PC-3 (cell line): Measurements from ENCODE around the gene REEP3. TPM values are rescaled to one million over a fixed set of nuclear protein-coding genes. Genes with fewer than 3 reads are reported as not detected.

Source experiments
- ATAC-seq: fragments of 200-7000 bp; cut with Tn5 transposase; 2 replicates; pipeline ENCODE4 v1.9.1; 2020; ENCODE audit warnings: mild to moderate bottlenecking, moderate library complexity
- BruUV-seq: library from RNA; stranded (reverse); fragments of 400-500 nt; replicated peaks from 2 replicates; lab custom pipeline; 2021; lab: Mats Ljungman, UMichigan
- CTCF ChIA-PET: fragments of 300-600 bp; sonication (Branson Sonifier 250); formaldehyde crosslinking; loops from one replicate; lab custom pipeline; 2022; ENCODE audit warnings: antibody characterized with exemption; lab: Charles Lee
- POLR2A ChIA-PET: fragments of 300-600 bp; sonication (Branson Sonifier 250); formaldehyde crosslinking; loops from one replicate; lab custom pipeline; 2022; ENCODE audit warnings: antibody characterized with exemption; ENCODE audit not compliant: unreplicated experiment; lab: Charles Lee
- DNase-seq: peaks from one replicate; pipeline ENCODE4 v3.0.0-alpha.2; 2015
- H2AFZ ChIP-seq: fragments of 300-600 bp; sonication (generic); 2 replicates; pipeline ENCODE4 v1.6.0; 2016; ENCODE audit warnings: antibody characterized with exemption, low read length
- H3F3A ChIP-seq: fragments of 300-600 bp; sonication (generic); one replicate; pipeline ENCODE4 v1.6.0; 2017; ENCODE audit warnings: antibody characterized with exemption, low read length, control low read depth, mild to moderate bottlenecking; ENCODE audit not compliant: unreplicated experiment
- H3K27ac ChIP-seq: fragments of 300-600 bp; sonication (generic); 2 replicates; pipeline ENCODE4 v1.5.1; 2016; ENCODE audit warnings: mild to moderate bottlenecking, low read length
- H3K27me3 ChIP-seq: fragments of 300-600 bp; sonication (generic); 2 replicates; pipeline ENCODE4 v1.6.1; 2016; ENCODE audit warnings: low read length, mixed read lengths
- H3K36me3 ChIP-seq: fragments of 300-600 bp; sonication (generic); 2 replicates; pipeline ENCODE4 v1.6.1; 2016; ENCODE audit warnings: low read depth, mixed run types, low read length, mixed read lengths
- H3K4me1 ChIP-seq: fragments of 300-600 bp; sonication (generic); 2 replicates; pipeline ENCODE4 v1.5.1; 2016; ENCODE audit warnings: low read length; ENCODE audit not compliant: insufficient read depth
- H3K4me2 ChIP-seq: fragments of 300-600 bp; sonication (generic); 2 replicates; pipeline ENCODE4 v1.6.0; 2016; ENCODE audit warnings: low read length
- H3K4me3 ChIP-seq: fragments of 300-600 bp; sonication (generic); 2 replicates; pipeline ENCODE4 v1.5.1; 2016; ENCODE audit warnings: mild to moderate bottlenecking, low read length, mixed read lengths
- H3K79me2 ChIP-seq: fragments of 300-600 bp; sonication (generic); 2 replicates; pipeline ENCODE4 v1.6.1; 2017; ENCODE audit warnings: low read length, mixed read lengths
- H3K9ac ChIP-seq: fragments of 300-600 bp; sonication (generic); 2 replicates; pipeline ENCODE4 v1.6.0; 2016; ENCODE audit warnings: mild to moderate bottlenecking, low read length
- H3K9me2 ChIP-seq: fragments of 300-600 bp; sonication (generic); replicated peaks from 2 replicates; pipeline ENCODE4 v1.6.1; 2016; ENCODE audit warnings: mixed run types, low read length, mixed read lengths
- H3K9me3 ChIP-seq: fragments of 300-600 bp; sonication (generic); 2 replicates; pipeline ENCODE4 v1.6.1; 2016; ENCODE audit warnings: low read length, mixed read lengths
- H4K20me1 ChIP-seq: fragments of 300-600 bp; sonication (generic); 2 replicates; pipeline ENCODE4 v1.6.1; 2016; ENCODE audit warnings: low read length, mixed read lengths
- EZH2 ChIP-seq: fragments of 300-600 bp; sonication (generic); IDR thresholded peaks from one replicate; pipeline ENCODE4 v1.6.1; 2017; ENCODE audit warnings: antibody characterized with exemption, mild to moderate bottlenecking, low read length; ENCODE audit not compliant: unreplicated experiment
- EZH2phosphoT487 ChIP-seq: fragments of 300-600 bp; sonication (generic); IDR thresholded peaks from 2 replicates; pipeline ENCODE4 v1.6.1; 2018; ENCODE audit warnings: mild to moderate bottlenecking, antibody characterized with exemption, low read length, borderline replicate concordance
- intact Hi-C: fragments of 100-400 bp; cut with micrococcal nuclease; formaldehyde crosslinking; loops from 2 replicates; pipeline ENCODE4 v1.9.0; 2023
- total RNA-seq: library from RNA; depleted of rRNA; stranded (reverse); fragments of >200 nt; gene quantifications from 2 replicates; pipeline ENCODE4 v1.2.3, GENCODE V29; 2014; rRNA removed
- TF ChIP-seq, protein P1 (sequence below): fragments of 300-600 bp; sonication (generic); conservative IDR thresholded peaks from 2 replicates; pipeline ENCODE4 v1.5.1; 2017; ENCODE audit warnings: antibody characterized with exemption, low read depth, mild to moderate bottlenecking, low read length

REEP3 gene
- total RNA-seq, 1 experiment from 2014 or later: 75.2 TPM

DNA sequence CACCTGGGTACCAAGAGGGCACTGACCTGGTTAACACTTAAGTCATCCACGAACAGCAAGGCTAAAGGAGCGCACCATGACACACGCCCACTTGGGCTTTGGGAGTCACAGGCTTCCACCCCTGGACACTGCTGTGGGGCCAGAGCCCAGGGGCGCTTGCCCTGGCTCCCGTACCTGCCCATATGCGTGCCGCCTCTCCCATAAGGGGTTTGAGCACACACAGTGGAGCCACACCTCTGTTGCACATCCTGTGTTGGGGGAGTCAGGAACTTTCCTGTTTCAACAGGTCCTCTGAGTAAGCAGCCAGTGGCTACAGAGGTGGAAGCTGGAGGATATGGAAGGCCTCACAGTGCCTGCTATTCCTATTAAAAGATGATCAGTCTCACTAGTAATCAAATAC is 152.0 kb downstream of the REEP3 start:
- ATAC-seq (no peak), DNase-seq (no peak)
- intact Hi-C loops: no loop called here
- H2AFZ ChIP-seq: no peak overlapping the region
- H3K4me3 ChIP-seq: no peak overlapping the region
- H3K79me2 ChIP-seq: no peaks in the 10 kb centered on the region
- H3K9me2 ChIP-seq: no peaks in the 10 kb centered on the region
- no peaks in the 10 kb centered on the region for H3F3A ChIP-seq
- POLR2A ChIA-PET: no interaction called here
- no peak for TF ChIP-seq EZH2
- TF ChIP-seq EZH2phosphoT487: no peak
- TF ChIP-seq, protein P1, sequence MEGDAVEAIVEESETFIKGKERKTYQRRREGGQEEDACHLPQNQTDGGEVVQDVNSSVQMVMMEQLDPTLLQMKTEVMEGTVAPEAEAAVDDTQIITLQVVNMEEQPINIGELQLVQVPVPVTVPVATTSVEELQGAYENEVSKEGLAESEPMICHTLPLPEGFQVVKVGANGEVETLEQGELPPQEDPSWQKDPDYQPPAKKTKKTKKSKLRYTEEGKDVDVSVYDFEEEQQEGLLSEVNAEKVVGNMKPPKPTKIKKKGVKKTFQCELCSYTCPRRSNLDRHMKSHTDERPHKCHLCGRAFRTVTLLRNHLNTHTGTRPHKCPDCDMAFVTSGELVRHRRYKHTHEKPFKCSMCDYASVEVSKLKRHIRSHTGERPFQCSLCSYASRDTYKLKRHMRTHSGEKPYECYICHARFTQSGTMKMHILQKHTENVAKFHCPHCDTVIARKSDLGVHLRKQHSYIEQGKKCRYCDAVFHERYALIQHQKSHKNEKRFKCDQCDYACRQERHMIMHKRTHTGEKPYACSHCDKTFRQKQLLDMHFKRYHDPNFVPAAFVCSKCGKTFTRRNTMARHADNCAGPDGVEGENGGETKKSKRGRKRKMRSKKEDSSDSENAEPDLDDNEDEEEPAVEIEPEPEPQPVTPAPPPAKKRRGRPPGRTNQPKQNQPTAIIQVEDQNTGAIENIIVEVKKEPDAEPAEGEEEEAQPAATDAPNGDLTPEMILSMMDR: no peak
- no peaks in the 10 kb centered on the region for H3K9me3 ChIP-seq
- no peaks in the 10 kb centered on the region for H4K20me1 ChIP-seq
- H3K27me3 ChIP-seq: no peaks in the 10 kb centered on the region
- CTCF ChIA-PET: no interaction called here
- H3K27ac ChIP-seq: no peak overlapping the region
- no peaks in the 10 kb centered on the region for H3K4me1 ChIP-seq
- no TSS peak for BruUV-seq
- H3K36me3 ChIP-seq: no peaks in the 10 kb centered on the region
- H3K9ac ChIP-seq: no peak overlapping the region
- H3K4me2 ChIP-seq: no peak overlapping the region

DNA sequence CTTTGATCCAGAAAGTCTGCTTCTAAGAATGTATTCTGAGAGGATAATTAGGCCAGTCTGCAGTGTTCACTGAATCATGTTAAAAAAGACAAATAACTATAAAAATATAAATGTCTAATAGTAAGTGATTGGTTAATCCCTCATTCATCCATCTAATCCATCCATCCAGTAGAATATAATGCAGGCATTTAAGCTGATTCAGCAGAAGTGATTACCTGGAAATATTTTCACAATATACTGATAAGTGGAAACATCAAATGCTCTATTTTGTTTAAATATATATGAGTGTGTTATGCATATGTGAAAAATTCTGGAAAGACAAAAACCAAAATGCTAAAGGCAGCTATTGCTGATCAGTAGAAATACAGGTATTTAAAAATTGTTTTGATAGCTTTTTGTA is 152.6 kb downstream of the REEP3 start:
- no TSS peak for BruUV-seq
- H3K27ac ChIP-seq: no peak overlapping the region
- H3K27me3 ChIP-seq: no peaks in the 10 kb centered on the region
- H3K9me2 ChIP-seq: no peaks in the 10 kb centered on the region
- DNase-seq (no peak), ATAC-seq (no peak)
- intact Hi-C loops: no loop called here
- ChIA-PET CTCF (no interaction called here), POLR2A (no interaction called here)
- H3K36me3 ChIP-seq: no peaks in the 10 kb centered on the region
- no peaks in the 10 kb centered on the region for H3K4me1 ChIP-seq
- H3F3A ChIP-seq: no peaks in the 10 kb centered on the region
- H4K20me1 ChIP-seq: no peaks in the 10 kb centered on the region
- no peaks in the 10 kb centered on the region for H3K9me3 ChIP-seq
- H3K9ac ChIP-seq: no peak overlapping the region
- H3K4me2 ChIP-seq: no peak overlapping the region
- TF ChIP-seq EZH2phosphoT487 (no peak), EZH2 (no peak)
- TF ChIP-seq, protein P1: no peak
- H3K79me2 ChIP-seq: no peaks in the 10 kb centered on the region
- H3K4me3 ChIP-seq: no peak overlapping the region
- no peak overlapping the region for H2AFZ ChIP-seq

Other genes with a start within 250 kb of the REEP3 start
- gene JMJD1C, start 55.4 kb upstream of the REEP3 start, total RNA-seq: 121 and 139 TPM in 2 replicates